ENCODE results near the gene TCF20. TPM values are rescaled to one million over a fixed set of nuclear protein-coding genes. Genes with fewer than 3 reads are reported as not detected.

The TCF20 gene
- total RNA-seq, 1 donor from 2014 or later, result 50.2 TPM

- no peak for DNase-seq (ENCODE audit: low spot score)
These were observed 9.2 kb downstream of the TCF20 start for GRCh38 chr22:42261296-42261695.

- DNase-seq (ENCODE audit: low spot score), result no peak
These were observed 12.3 kb downstream of the TCF20 start for GRCh38 chr22:42258126-42258525.

- DNase-seq (ENCODE audit: low spot score), result no peak
These were observed 13.1 kb downstream of the TCF20 start for GRCh38 chr22:42257386-42257785.

GRCh38 chr22:42256930-42257329, 13.5 kb downstream of the TCF20 start:
- DNase-seq (ENCODE audit: low spot score), result no peak

- DNase-seq (ENCODE audit: low spot score), result no peak
These were observed 14.2 kb downstream of the TCF20 start for GRCh38 chr22:42256220-42256619.

- no peak for DNase-seq (ENCODE audit: low spot score)
These were observed 20.6 kb downstream of the TCF20 start for GRCh38 chr22:42249831-42250230.

GRCh38 chr22:42248995-42249394, 21.5 kb downstream of the TCF20 start:
- no peak for DNase-seq (ENCODE audit: low spot score)

- DNase-seq (ENCODE audit: low spot score), result no peak
These were observed 22.9 kb downstream of the TCF20 start for GRCh38 chr22:42247596-42247995.

- DNase-seq (ENCODE audit: low spot score), result no peak
These were observed 26.7 kb downstream of the TCF20 start for GRCh38 chr22:42243802-42244060.

- no peak for DNase-seq (ENCODE audit: low spot score)
These were observed 33.6 kb downstream of the TCF20 start for GRCh38 chr22:42236848-42237247.

- no peak for DNase-seq (ENCODE audit: low spot score)
These were observed 34.2 kb downstream of the TCF20 start for GRCh38 chr22:42236268-42236667.

GRCh38 chr22:42233879-42234278, 36.6 kb downstream of the TCF20 start:
- DNase-seq (ENCODE audit: low spot score), result no peak

GRCh38 chr22:42231929-42232328, 38.5 kb downstream of the TCF20 start:
- no peak for DNase-seq (ENCODE audit: low spot score)

- DNase-seq (ENCODE audit: low spot score), result no peak
These were observed 40.9 kb downstream of the TCF20 start for GRCh38 chr22:42229455-42230149.

GRCh38 chr22:42228483-42228882, 42.0 kb downstream of the TCF20 start:
- no peak for DNase-seq (ENCODE audit: low spot score)

- no peak for DNase-seq (ENCODE audit: low spot score)
These were observed 43.0 kb downstream of the TCF20 start for GRCh38 chr22:42227435-42227834.

- no peak for DNase-seq (ENCODE audit: low spot score)
These were observed 44.6 kb downstream of the TCF20 start for GRCh38 chr22:42225841-42226240.

GRCh38 chr22:42222140-42222539, 48.3 kb downstream of the TCF20 start:
- DNase-seq (ENCODE audit: low spot score), result no peak

Other genes with a start within 250 kb of the TCF20 start
- 45.0 TPM for gene NAGA, start 199.8 kb downstream of the TCF20 start, total RNA-seq
- gene PHETA2, start 196.4 kb downstream of the TCF20 start, total RNA-seq, result 10.3 TPM
- 121 TPM for gene SMDT1, start 191.0 kb downstream of the TCF20 start, total RNA-seq
- 77.9 TPM for gene NDUFA6, start 179.9 kb downstream of the TCF20 start, total RNA-seq
- 2.7 TPM for gene CYP2D6, start 139.8 kb downstream of the TCF20 start, total RNA-seq
- 3.9 TPM for gene NFAM1, start 161.8 kb upstream of the TCF20 start, total RNA-seq
- gene RRP7A, start 249.1 kb upstream of the TCF20 start, total RNA-seq, result 38.1 TPM